Neural cell (in vitro differentiated cells): ENCODE data around the gene STK38L. TPM values are rescaled to one million over a fixed set of nuclear protein-coding genes. Genes with fewer than 3 reads are reported as not detected.

Source experiments
- H2AFZ ChIP-seq: fragments of 200-600, 300-800 bp; sonication (generic), shearing (Covaris generic); 2 replicates; pipeline ENCODE4 v1.6.0; 2014; ENCODE audit warnings: low read depth, mild to moderate bottlenecking, antibody characterized with exemption, low read length, moderate library complexity
- H3F3A ChIP-seq: fragments of 200-600 bp; shearing (Covaris generic); 2 replicates; pipeline ENCODE4 v1.6.1; 2016; ENCODE audit warnings: mild to moderate bottlenecking, moderate library complexity, mixed read lengths, antibody characterized with exemption, low read length; ENCODE audit not compliant: insufficient read depth, poor library complexity, severe bottlenecking
- H3K27ac ChIP-seq: fragments of 200-600, 300-800 bp; sonication (generic), shearing (Covaris generic); 2 replicates; pipeline ENCODE4 v1.5.1; 2014; ENCODE audit warnings: mild to moderate bottlenecking, low read length, moderate library complexity
- H3K27me3 ChIP-seq: fragments of 300-800, 200-600 bp; sonication (generic), shearing (Covaris generic); 2 replicates; pipeline ENCODE4 v1.6.0; 2014; ENCODE audit warnings: mild to moderate bottlenecking, low read depth, low read length, moderate library complexity; ENCODE audit not compliant: insufficient read depth
- H3K36me3 ChIP-seq: fragments of 300-800, 200-600 bp; sonication (generic), shearing (Covaris generic); 2 replicates; pipeline ENCODE4 v1.5.1; 2014; ENCODE audit warnings: mild to moderate bottlenecking, antibody characterized with exemption, low read length, moderate library complexity; ENCODE audit not compliant: insufficient read depth
- H3K4me2 ChIP-seq: fragments of 300-800, 200-600 bp; sonication (generic), shearing (Covaris generic); 2 replicates; pipeline ENCODE4 v1.6.0; 2014; ENCODE audit warnings: mild to moderate bottlenecking, low read length
- H3K4me3 ChIP-seq: fragments of 300-800, 200-600 bp; sonication (generic), shearing (Covaris generic); 2 replicates; pipeline ENCODE4 v1.5.1; 2014; ENCODE audit warnings: mild to moderate bottlenecking, low read length, moderate library complexity
- H3K79me2 ChIP-seq: fragments of 200-600 bp; shearing (Covaris generic); replicated peaks from 2 replicates; pipeline ENCODE4 v1.6.0; 2014; ENCODE audit warnings: mild to moderate bottlenecking, low read length, moderate library complexity; ENCODE audit not compliant: insufficient read depth
- H3K9ac ChIP-seq: fragments of 300-800, 200-600 bp; sonication (generic), shearing (Covaris generic); 2 replicates; pipeline ENCODE4 v1.6.1; 2016; ENCODE audit warnings: mild to moderate bottlenecking, low read length, mixed read lengths
- H3K9me2 ChIP-seq: fragments of 200-600 bp; shearing (Covaris generic); 2 replicates; pipeline ENCODE4 v1.6.1; 2016; ENCODE audit warnings: mild to moderate bottlenecking, low read length, mixed read lengths; ENCODE audit not compliant: insufficient read depth
- H3K9me3 ChIP-seq: fragments of 200-600, 300-800 bp; sonication (generic), shearing (Covaris generic); 2 replicates; pipeline ENCODE4 v1.6.1; 2016; ENCODE audit warnings: mild to moderate bottlenecking, mixed run types, low read length, moderate library complexity, mixed read lengths
- H4K20me1 ChIP-seq: fragments of 200-600 bp; shearing (Covaris generic); 2 replicates; pipeline ENCODE4 v1.6.1; 2016; ENCODE audit warnings: mild to moderate bottlenecking, mixed run types; ENCODE audit not compliant: insufficient read depth
- CTCF ChIP-seq: fragments of 450-650 bp; IDR thresholded peaks from 2 replicates; pipeline ENCODE4 v1.5.1; 2014; ENCODE audit warnings: antibody characterized with exemption, mild to moderate bottlenecking, moderate library complexity; ENCODE audit not compliant: poor library complexity, severe bottlenecking
- EP300 ChIP-seq: fragments of 450-650 bp; conservative IDR thresholded peaks from 2 replicates; pipeline ENCODE4 v1.6.1; 2014; ENCODE audit warnings: antibody characterized with exemption, mild to moderate bottlenecking, moderate library complexity; ENCODE audit not compliant: poor library complexity, severe bottlenecking
- EZH2 ChIP-seq: fragments of 200-600, 300-800 bp; shearing (Covaris generic), sonication (generic); IDR thresholded peaks from 2 replicates; pipeline ENCODE4 v1.6.1; 2014; ENCODE audit warnings: antibody characterized with exemption, low read length, borderline replicate concordance, mild to moderate bottlenecking; ENCODE audit not compliant: insufficient read depth, poor library complexity, severe bottlenecking
- MXI1 ChIP-seq: fragments of 450-650 bp; conservative IDR thresholded peaks from 2 replicates; pipeline ENCODE4 v1.6.1; 2014; ENCODE audit warnings: antibody characterized with exemption, mild to moderate bottlenecking; ENCODE audit not compliant: poor library complexity, severe bottlenecking
- POLR2AphosphoS5 ChIP-seq: IDR thresholded peaks from 2 replicates; pipeline ENCODE4 v1.6.1; 2012
- RAD21 ChIP-seq: fragments of 450-650 bp; conservative IDR thresholded peaks from 2 replicates; pipeline ENCODE4 v1.6.1; 2014; ENCODE audit warnings: antibody characterized with exemption, mild to moderate bottlenecking, moderate library complexity
- REST ChIP-seq: IDR thresholded peaks from 2 replicates; pipeline ENCODE4 v1.6.1; 2012; ENCODE audit warnings: borderline replicate concordance
- SMC3 ChIP-seq: fragments of 450-650 bp; conservative IDR thresholded peaks from 2 replicates; pipeline ENCODE4 v1.6.1; 2014; ENCODE audit warnings: antibody characterized with exemption, mild to moderate bottlenecking, moderate library complexity; ENCODE audit not compliant: poor library complexity
- TAF1 ChIP-seq: IDR thresholded peaks from 2 replicates; pipeline ENCODE4 v1.6.1; 2012; ENCODE audit warnings: low read depth
- polyA minus RNA-seq: library from RNA; depleted of rRNA, polyadenylated mRNA; stranded (reverse); fragments of >200 nt; gene quantifications from 2 replicates; pipeline ENCODE4 v1.2.3, GENCODE V29; 2014
- polyA plus RNA-seq: library from polyadenylated mRNA; depleted of rRNA; stranded (reverse); fragments of >200 nt; gene quantifications from 2 replicates; pipeline ENCODE4 v1.2.3, GENCODE V29; 2014

STK38L gene
- polyA plus RNA-seq (22.4 and 31.5 TPM in 2 replicates), polyA minus RNA-seq (36.3 and 41.3 TPM in 2 replicates)

GRCh38 chr12:27243804-27244688 lies at the start of gene STK38L:
Gene STK38L, plus strand, starts transcription at chr12:27244286. Its CDS starts 53,435 bp downstream, at chr12:27297721.
- Histone ChIP-seq H3K27me3 (no peaks in the 10 kb centered on the region), H3K79me2 (peaks cover 41% of the 10 kb centered on the region), H3K9me2 (no peaks in the 10 kb centered on the region), H3K9ac (peak within 1 kb of the TSS; percentile 84), H3K4me3 (peak within 1 kb of the TSS; percentile 96), H4K20me1 (no peaks in the 10 kb centered on the region), H2AFZ (peak within 1 kb of the TSS; percentile 90), H3K9me3 (no peaks in the 10 kb centered on the region), H3K27ac (peak within 1 kb of the TSS; percentile 52), H3K4me2 (peak within 1 kb of the TSS; percentile 96), H3K36me3 (no peaks in the 10 kb centered on the region), H3F3A (no peaks in the 10 kb centered on the region)
- TF ChIP-seq CTCF (peak; percentile 22), SMC3 (peak; percentile 30), MXI1 (peak; percentile 68), TAF1 (no peak), POLR2AphosphoS5 (peak; percentile 89), REST (peak; percentile 70), RAD21 (no peak), EP300 (no peak), EZH2 (no peak)

- H3K27me3 ChIP-seq = no peaks in the 10 kb centered on the region
- no peak overlapping the region for H3K27ac ChIP-seq
- H3K4me3 ChIP-seq = no peak overlapping the region
- no peaks in the 10 kb centered on the region for H3K9me3 ChIP-seq
- H3K79me2 ChIP-seq = no peaks in the 10 kb centered on the region
- H2AFZ ChIP-seq = no peak overlapping the region
- H3K4me2 ChIP-seq = no peak overlapping the region
- H3F3A ChIP-seq = no peaks in the 10 kb centered on the region
- TF ChIP-seq RAD21 (no peak), REST (no peak), TAF1 (no peak), CTCF (no peak), MXI1 (no peak), POLR2AphosphoS5 (no peak), EP300 (no peak), EZH2 (no peak), SMC3 (no peak)
- H3K36me3 ChIP-seq = no peaks in the 10 kb centered on the region
- no peaks in the 10 kb centered on the region for H3K9me2 ChIP-seq
- H3K9ac ChIP-seq = no peak overlapping the region
- H4K20me1 ChIP-seq = no peaks in the 10 kb centered on the region
These were observed 49.4 kb upstream of the STK38L start for GRCh38 chr12:27194644-27195043.
